Prostate gland (tissue), 2 donors: ENCODE results near the gene NTM. TPM values are rescaled to one million over a fixed set of nuclear protein-coding genes. Genes with fewer than 3 reads are reported as not detected.

Experiments
- DNase-seq: peaks from one replicate; pipeline ENCODE4 v3.0.0-alpha.2; 2019; ENCODE audit warnings: low spot score
- H3K27ac ChIP-seq, 2 donors: fragments of 200-600 bp; sonication (generic); 2 replicates each; pipeline ENCODE4 v1.5.1; 2017 to 2019
- H3K27me3 ChIP-seq: fragments of 200-600 bp; sonication (generic); replicated peaks from 2 replicates; pipeline ENCODE4 v1.5.1; 2019; ENCODE audit not compliant: insufficient read depth
- H3K36me3 ChIP-seq, 2 donors: fragments of 200-600 bp; sonication (generic); 1 replicate in 1 of 2; 2 replicates in 1 of 2; pipeline versions ENCODE4 v1.5.1 to v1.8.1; 2017 to 2019
- H3K4me1 ChIP-seq: fragments of 200-600 bp; sonication (generic); replicated peaks from 2 replicates; pipeline ENCODE4 v1.5.1; 2019
- H3K4me3 ChIP-seq, 2 donors: fragments of 200-600 bp; sonication (generic); 2 replicates each; pipeline ENCODE4 v1.5.1; 2017 to 2019
- H3K9me3 ChIP-seq: fragments of 200-600 bp; sonication (generic); 2 replicates; pipeline ENCODE4 v1.5.1; 2017
- POLR2A ChIP-seq: fragments of 450-650 bp; IDR thresholded peaks from one replicate; pipeline ENCODE4 v1.6.1; 2016; ENCODE audit warnings: antibody characterized with exemption, mild to moderate bottlenecking
- POLR2AphosphoS5 ChIP-seq: sonication (generic); formaldehyde crosslinking; IDR thresholded peaks from one replicate; pipeline ENCODE4 v1.6.1; 2017; ENCODE audit warnings: antibody characterized with exemption
- WGBS: methylation state at CpG from one replicate; pipeline ENCODE4 v1.1.5; 2018; 5-methylcytosine and 5-hydroxymethylcytosine counted together
- intact Hi-C: fragments of 100-400 bp; cut with DNase I; formaldehyde crosslinking; loops from one replicate; pipeline ENCODE4 v1.14.2; 2022
- total RNA-seq, 2 donors: library from RNA; depleted of rRNA; stranded (reverse); fragments of >200 nt; gene quantifications; one replicate each; pipeline ENCODE4 v1.1.0, GENCODE V29; 2016
- TF ChIP-seq, protein P1 (sequence below), 4 experiments: fragments of 200-600 bp in 2 of 4; fragments of 450-650 bp in 2 of 4; sonication (generic) in 2 of 4; IDR thresholded peaks; 1 replicate in 3 of 4; 2 replicates in 1 of 4; pipeline ENCODE4 v1.5.1; 2016 to 2019; ENCODE audit warnings: antibody characterized with exemption in 4 of 4, mild to moderate bottlenecking in 2 of 4, moderate library complexity in 2 of 4

NTM gene
- total RNA-seq, 2 donors from 2014 or later = 7.4 TPM; not detected in 1

DNA sequence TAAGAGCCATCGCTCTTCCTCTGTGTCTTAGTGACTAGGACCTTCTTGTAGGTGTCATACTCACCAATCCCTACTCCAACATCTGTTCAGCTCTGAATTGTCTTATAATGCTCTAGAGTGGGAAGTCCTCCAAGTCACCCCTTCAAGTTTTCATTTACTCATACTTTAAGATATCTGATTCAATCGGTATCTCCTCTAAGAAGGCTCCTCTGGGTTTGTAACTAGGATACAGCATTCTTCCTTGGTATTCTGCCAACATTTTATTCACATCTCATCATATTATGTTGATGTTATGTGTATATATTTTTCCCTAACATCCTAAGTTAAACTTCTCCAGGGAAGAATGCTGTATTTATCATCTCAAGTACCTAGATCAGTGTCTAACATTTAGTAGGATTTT lies 662.1 kb downstream of the NTM start:
- Histone ChIP-seq H3K4me3 (no peak overlapping the region), H3K4me1 (no peaks in the 10 kb centered on the region), H3K9me3 (no peaks in the 10 kb centered on the region), H3K36me3 (no peaks in the 10 kb centered on the region), H3K27me3 (no peaks in the 10 kb centered on the region), H3K27ac (no peak overlapping the region)
- no peak for DNase-seq
- intact Hi-C loops = loop anchor here (5.0 kb wide), 1 partner anchor 165 kb away; no protein-coding TSS in a partner anchor
- 74% methylated on average over 2 of the region's 2 CpGs for WGBS
- no peak for TF ChIP-seq POLR2AphosphoS5
- TF ChIP-seq, protein P1, sequence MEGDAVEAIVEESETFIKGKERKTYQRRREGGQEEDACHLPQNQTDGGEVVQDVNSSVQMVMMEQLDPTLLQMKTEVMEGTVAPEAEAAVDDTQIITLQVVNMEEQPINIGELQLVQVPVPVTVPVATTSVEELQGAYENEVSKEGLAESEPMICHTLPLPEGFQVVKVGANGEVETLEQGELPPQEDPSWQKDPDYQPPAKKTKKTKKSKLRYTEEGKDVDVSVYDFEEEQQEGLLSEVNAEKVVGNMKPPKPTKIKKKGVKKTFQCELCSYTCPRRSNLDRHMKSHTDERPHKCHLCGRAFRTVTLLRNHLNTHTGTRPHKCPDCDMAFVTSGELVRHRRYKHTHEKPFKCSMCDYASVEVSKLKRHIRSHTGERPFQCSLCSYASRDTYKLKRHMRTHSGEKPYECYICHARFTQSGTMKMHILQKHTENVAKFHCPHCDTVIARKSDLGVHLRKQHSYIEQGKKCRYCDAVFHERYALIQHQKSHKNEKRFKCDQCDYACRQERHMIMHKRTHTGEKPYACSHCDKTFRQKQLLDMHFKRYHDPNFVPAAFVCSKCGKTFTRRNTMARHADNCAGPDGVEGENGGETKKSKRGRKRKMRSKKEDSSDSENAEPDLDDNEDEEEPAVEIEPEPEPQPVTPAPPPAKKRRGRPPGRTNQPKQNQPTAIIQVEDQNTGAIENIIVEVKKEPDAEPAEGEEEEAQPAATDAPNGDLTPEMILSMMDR (IDR thresholded peaks at IDR 0.05) = no peak

DNA sequence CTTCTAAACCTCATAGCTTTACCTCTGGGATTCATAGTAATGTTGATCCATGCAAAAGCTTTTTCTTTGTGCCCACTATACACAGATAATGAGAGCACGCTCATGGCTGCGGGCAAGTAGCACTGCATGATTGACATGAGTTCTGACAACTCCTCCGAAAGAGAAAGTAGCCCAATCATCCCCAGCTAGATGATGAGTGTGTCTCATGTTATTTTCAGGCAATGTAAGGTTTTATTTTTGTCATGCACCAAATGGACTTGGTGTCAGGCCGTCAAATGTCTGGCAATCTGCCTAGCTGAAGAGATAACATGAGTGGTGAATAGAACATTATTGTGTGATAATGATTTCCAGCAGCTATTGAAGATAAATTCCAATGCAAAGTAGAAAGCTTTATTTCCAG lies 662.6 kb downstream of the NTM start:
- no peak overlapping the region for H3K4me3 ChIP-seq
- H3K36me3 ChIP-seq = no peaks in the 10 kb centered on the region
- no peak for DNase-seq
- no peak overlapping the region for H3K27ac ChIP-seq
- TF ChIP-seq POLR2A (no peak), POLR2AphosphoS5 (no peak)
- intact Hi-C loops = loop anchor here (5.0 kb wide), 1 partner anchor 166 kb away; no protein-coding TSS in a partner anchor
- H3K9me3 ChIP-seq = no peaks in the 10 kb centered on the region
- H3K27me3 ChIP-seq = no peaks in the 10 kb centered on the region
- 89% methylated on average over 4 of the region's 4 CpGs for WGBS
- H3K4me1 ChIP-seq = no peaks in the 10 kb centered on the region

DNA sequence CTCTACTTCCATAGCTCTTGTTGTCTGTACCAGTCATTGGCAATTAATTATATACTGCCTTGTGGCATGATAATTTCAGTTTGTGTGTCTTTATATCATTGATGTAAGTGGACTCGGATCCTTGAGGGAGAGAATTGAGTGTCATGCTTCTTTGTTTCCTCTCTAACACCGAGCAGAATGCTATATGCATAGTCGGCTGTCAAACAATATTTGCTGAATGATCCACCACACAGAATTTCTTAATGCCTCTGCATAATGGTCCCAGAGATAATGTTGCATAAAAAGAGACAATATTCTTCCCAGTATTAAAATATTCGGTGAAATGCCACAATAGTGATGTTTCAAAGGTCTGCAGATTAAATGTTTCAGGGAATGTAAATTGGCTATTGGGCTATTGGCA lies 664.8 kb downstream of the NTM start:
- no peaks in the 10 kb centered on the region for H3K4me1 ChIP-seq
- no peaks in the 10 kb centered on the region for H3K9me3 ChIP-seq
- DNase-seq = no peak
- no peaks in the 10 kb centered on the region for H3K36me3 ChIP-seq
- no peaks in the 10 kb centered on the region for H3K27me3 ChIP-seq
- no peak overlapping the region for H3K27ac ChIP-seq
- TF ChIP-seq POLR2A = no peak
- TF ChIP-seq, protein P1 (IDR thresholded peaks at IDR 0.05) = no peak
- no peak for TF ChIP-seq POLR2AphosphoS5
- intact Hi-C loops = no loop called here
- WGBS = 89% methylated on average over 4 of the region's 4 CpGs
- no peak overlapping the region for H3K4me3 ChIP-seq

DNA sequence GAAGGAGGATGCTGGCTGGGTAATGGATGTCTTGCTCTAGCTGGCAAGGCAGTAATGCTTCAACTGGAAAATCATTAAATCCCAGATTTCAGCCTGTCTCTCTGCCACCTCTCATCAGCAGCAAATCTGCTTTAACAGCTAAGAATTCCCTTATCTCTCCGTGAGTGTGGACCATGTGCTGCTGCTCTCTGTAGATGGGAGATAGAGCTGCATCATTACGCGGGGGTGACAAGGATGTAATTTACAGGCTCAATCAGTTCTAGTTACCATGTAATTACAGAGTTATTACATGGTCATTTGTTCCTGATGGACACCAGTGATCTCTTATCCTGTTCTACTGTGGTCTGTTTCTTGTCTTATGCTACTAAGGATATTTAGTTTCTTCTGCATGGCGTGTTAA lies 665.4 kb downstream of the NTM start:
- 66% methylated on average over 4 of the region's 4 CpGs for WGBS
- Histone ChIP-seq H3K4me1 (no peaks in the 10 kb centered on the region), H3K36me3 (no peaks in the 10 kb centered on the region), H3K9me3 (no peaks in the 10 kb centered on the region), H3K27ac (no peak overlapping the region), H3K4me3 (no peak overlapping the region), H3K27me3 (no peaks in the 10 kb centered on the region)
- intact Hi-C loops = no loop called here
- no peak for DNase-seq
- TF ChIP-seq POLR2A = no peak
- TF ChIP-seq, protein P1 (IDR thresholded peaks at IDR 0.05) = no peak
- TF ChIP-seq POLR2AphosphoS5 = no peak

DNA sequence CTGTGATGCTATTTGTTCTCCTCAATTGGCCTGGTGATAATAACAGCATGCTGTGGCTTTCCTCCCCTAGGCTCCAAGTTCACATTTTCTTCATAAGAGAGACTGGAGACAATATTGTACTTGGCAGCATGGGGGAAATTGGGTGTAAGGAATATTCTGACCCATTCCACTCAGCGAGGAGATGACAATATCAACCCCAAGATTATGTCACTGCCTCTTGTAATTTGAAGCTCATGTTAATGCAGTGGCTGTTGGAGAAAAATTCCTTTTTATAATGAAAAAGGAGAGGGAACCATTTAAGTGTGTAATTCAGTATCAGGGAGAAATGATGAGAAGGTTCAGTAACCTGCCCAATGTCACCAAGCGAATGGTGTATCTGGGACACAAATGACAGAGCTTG lies 665.8 kb downstream of the NTM start:
- intact Hi-C loops = no loop called here
- Histone ChIP-seq H3K27ac (no peak overlapping the region), H3K27me3 (no peaks in the 10 kb centered on the region), H3K4me3 (no peak overlapping the region), H3K4me1 (no peaks in the 10 kb centered on the region), H3K36me3 (no peaks in the 10 kb centered on the region), H3K9me3 (no peaks in the 10 kb centered on the region)
- 80% methylated on average over 2 of the region's 2 CpGs for WGBS
- no peak for DNase-seq
- TF ChIP-seq, protein P1 (IDR thresholded peaks at IDR 0.05) = no peak
- TF ChIP-seq POLR2A = no peak
- TF ChIP-seq POLR2AphosphoS5 = no peak
